C4-2B (cell line): ENCODE results near the gene LRRC41.

Experiments
- CTCF ChIP-seq: fragments of 450-650 bp; conservative IDR thresholded peaks from 2 replicates; pipeline ENCODE4 v1.5.1; 2017; ENCODE audit warnings: mild to moderate bottlenecking
- ZFX ChIP-seq: fragments of 450-650 bp; IDR thresholded peaks from 2 replicates; pipeline ENCODE4 v1.6.1; 2017

- no peak for TF ChIP-seq CTCF
- no peak for TF ChIP-seq ZFX
Measured at GRCh38 chr1:46263146-46263545, 40.3 kb downstream of the LRRC41 start.
